Measurements from ENCODE around the gene CD99. TPM values are rescaled to one million over a fixed set of nuclear protein-coding genes. Genes with fewer than 3 reads are reported as not detected.

The CD99 gene
- total and polyA plus RNA-seq, 9 of the 15 experiments (the other 6 are each of a cell fraction or from before 2014, with no cell fraction given) = 5.0 to 55.3 (median 34.5) TPM

DNA sequence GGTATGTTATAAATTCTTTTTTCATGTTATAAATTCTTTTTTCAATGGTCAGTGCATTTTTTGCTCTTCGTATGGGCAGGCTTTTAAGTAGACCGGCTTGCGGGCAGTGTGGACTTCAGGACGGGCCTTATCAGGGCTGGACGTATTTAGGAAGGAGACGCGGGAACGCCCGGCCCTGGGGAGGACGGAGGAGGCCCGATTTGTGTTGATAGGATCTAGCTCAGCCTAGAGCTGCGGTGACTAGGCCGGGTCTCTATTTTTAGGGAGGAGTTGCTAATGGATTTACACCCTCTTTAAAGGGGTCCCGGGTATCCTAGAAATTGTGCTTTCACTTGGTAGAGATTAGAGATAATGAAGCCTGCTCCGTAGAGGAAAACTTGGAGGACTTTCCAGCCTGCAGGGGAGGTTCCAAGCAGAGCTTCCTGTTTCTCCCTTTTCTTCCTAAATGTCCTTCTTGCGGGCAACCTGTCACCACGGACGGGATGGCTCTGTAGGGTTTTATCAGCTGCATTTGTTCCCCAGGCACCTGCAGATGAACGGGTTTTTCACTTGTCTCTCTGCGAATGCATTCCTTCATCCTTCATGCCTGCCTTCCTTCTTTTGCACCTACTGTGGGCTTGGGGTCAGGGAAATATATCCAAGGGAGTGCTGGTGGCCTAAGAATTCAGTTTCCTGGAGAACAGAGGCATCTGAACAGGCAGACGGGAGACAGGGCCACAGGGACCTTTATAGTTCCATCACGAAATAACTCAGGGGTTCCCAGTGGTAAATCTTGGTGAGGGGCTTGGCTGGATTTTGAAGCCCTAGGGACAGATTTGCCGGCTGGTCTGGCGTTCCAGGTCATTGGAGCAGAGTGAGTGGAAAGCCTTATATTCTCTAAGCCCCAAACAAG lies 1.4 kb downstream of the CD99 start:
- Histone ChIP-seq H3K27ac (ENCODE audit: extremely low read depth, low read depth, low read length) (no peak overlapping the region; the same call in 2 of the 3 replicates), H3K36me3 (ENCODE audit: control insufficient read depth, insufficient read depth, low read length) (no peaks in the 10 kb centered on the region), H3K9ac (ENCODE audit: insufficient read depth in 1 of 2, low read depth in 2 of 2, low read length in 2 of 2) (peak overlapping the region; percentile 48 to 87; a peak in 3 of 4 replicates), H3K4me2 (ENCODE audit: insufficient read depth, low read length) (peak overlapping the region; percentile 50), H3K9me3 (replicated peaks; ENCODE audit: control insufficient read depth, insufficient read depth, low read depth, low read length) (no peaks in the 10 kb centered on the region), H3K79me2 (ENCODE audit: control insufficient read depth, insufficient read depth, low read length) (no peaks in the 10 kb centered on the region; the same call in 1 of the 3 replicates), H4K20me1 (replicated peaks; ENCODE audit: control insufficient read depth, insufficient read depth, low read length) (no peaks in the 10 kb centered on the region), H3K4me1 (replicated peaks in 1 of 2; ENCODE audit: control insufficient read depth in 2 of 2, insufficient read depth in 2 of 2, low read length in 2 of 2) (peaks cover 8 to 28% of the 10 kb centered on the region in 2 experiments; a peak in 4 of 5 replicates), H3K9me1 (ENCODE audit: control insufficient read depth, insufficient read depth, low read length) (no peaks in the 10 kb centered on the region), H3K27me3 (ENCODE audit: control insufficient read depth in 2 of 2, insufficient read depth in 2 of 2, low read length in 2 of 2) (no peaks in the 10 kb centered on the region), H3K4me3 (peak overlapping the region; percentile 47), H2AFZ (ENCODE audit: low read depth, low read length) (peak overlapping the region; percentile 77; the same call in 1 of the 2 replicates)
- CTCF ChIA-PET (ENCODE audit: low intra/inter-chr PET ratio) = no interaction called here
- peak; percentile 51 to 76 (median 60) for DNase-seq (ENCODE audit: extremely low read depth in 1 of 4, low spot score in 3 of 4)
- peak; percentile 71 for ATAC-seq
- POLR2A ChIA-PET = no interaction called here
- no TSS peak for BruUV-seq (replicated peaks)
- intact Hi-C loops (cut with micrococcal nuclease) (no loop called here), in situ Hi-C loops (cut with MboI) (no loop called here)
- WGBS (ENCODE audit: insufficient coverage, low coverage, missing lambda C conversion rate) = 21% methylated on average over 16 of the region's 24 CpGs
- FAIRE-seq = peak; percentile 46
- TF ChIP-seq, protein P1, sequence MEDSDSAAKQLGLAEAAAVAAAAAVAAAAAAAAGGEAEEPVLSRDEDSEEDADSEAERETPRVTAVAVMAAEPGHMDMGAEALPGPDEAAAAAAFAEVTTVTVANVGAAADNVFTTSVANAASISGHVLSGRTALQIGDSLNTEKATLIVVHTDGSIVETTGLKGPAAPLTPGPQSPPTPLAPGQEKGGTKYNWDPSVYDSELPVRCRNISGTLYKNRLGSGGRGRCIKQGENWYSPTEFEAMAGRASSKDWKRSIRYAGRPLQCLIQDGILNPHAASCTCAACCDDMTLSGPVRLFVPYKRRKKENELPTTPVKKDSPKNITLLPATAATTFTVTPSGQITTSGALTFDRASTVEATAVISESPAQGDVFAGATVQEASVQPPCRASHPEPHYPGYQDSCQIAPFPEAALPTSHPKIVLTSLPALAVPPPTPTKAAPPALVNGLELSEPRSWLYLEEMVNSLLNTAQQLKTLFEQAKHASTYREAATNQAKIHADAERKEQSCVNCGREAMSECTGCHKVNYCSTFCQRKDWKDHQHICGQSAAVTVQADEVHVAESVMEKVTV (CRISPR knock-in tag; IDR thresholded peaks at IDR 0.05) = no peak
- TF ChIP-seq KDM1A (IDR thresholded peaks at IDR 0.05) (peak; percentile 73 to 78), POLR3A (IDR thresholded peaks at IDR 0.05; ENCODE audit: borderline replicate concordance, extremely low read depth, insufficient read depth, insufficient read length) (no peak), TARDBP (IDR thresholded peaks at IDR 0.05) (peak; percentile 90; the same call in 1 of the 2 replicates), ZNF354B (CRISPR knock-in tag; IDR thresholded peaks at IDR 0.05) (no peak), HMG20B (CRISPR knock-in tag; IDR thresholded peaks at IDR 0.05) (0 out of 2 replicates have a peak, but pooled peaks have one; percentile 37), HDAC1 (IDR thresholded peaks at IDR 0.05) (0 out of 4 replicates have a peak, but pooled peaks of 1 of the 2 experiments have one; percentile 32), TCF3 (CRISPR knock-in tag; IDR thresholded peaks at IDR 0.05) (peak; percentile 27; the same call in 1 of the 2 replicates)
- TF ChIP-seq, protein P2, sequence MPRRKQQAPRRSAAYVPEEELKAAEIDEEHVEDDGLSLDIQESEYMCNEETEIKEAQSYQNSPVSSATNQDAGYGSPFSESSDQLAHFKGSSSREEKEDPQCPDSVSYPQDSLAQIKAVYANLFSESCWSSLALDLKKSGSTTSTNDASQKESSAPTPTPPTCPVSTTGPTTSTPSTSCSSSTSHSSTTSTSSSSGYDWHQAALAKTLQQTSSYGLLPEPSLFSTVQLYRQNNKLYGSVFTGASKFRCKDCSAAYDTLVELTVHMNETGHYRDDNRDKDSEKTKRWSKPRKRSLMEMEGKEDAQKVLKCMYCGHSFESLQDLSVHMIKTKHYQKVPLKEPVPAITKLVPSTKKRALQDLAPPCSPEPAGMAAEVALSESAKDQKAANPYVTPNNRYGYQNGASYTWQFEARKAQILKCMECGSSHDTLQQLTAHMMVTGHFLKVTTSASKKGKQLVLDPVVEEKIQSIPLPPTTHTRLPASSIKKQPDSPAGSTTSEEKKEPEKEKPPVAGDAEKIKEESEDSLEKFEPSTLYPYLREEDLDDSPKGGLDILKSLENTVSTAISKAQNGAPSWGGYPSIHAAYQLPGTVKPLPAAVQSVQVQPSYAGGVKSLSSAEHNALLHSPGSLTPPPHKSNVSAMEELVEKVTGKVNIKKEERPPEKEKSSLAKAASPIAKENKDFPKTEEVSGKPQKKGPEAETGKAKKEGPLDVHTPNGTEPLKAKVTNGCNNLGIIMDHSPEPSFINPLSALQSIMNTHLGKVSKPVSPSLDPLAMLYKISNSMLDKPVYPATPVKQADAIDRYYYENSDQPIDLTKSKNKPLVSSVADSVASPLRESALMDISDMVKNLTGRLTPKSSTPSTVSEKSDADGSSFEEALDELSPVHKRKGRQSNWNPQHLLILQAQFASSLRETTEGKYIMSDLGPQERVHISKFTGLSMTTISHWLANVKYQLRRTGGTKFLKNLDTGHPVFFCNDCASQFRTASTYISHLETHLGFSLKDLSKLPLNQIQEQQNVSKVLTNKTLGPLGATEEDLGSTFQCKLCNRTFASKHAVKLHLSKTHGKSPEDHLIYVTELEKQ (CRISPR knock-in tag; IDR thresholded peaks at IDR 0.05) = no peak
- TF ChIP-seq, protein P3, sequence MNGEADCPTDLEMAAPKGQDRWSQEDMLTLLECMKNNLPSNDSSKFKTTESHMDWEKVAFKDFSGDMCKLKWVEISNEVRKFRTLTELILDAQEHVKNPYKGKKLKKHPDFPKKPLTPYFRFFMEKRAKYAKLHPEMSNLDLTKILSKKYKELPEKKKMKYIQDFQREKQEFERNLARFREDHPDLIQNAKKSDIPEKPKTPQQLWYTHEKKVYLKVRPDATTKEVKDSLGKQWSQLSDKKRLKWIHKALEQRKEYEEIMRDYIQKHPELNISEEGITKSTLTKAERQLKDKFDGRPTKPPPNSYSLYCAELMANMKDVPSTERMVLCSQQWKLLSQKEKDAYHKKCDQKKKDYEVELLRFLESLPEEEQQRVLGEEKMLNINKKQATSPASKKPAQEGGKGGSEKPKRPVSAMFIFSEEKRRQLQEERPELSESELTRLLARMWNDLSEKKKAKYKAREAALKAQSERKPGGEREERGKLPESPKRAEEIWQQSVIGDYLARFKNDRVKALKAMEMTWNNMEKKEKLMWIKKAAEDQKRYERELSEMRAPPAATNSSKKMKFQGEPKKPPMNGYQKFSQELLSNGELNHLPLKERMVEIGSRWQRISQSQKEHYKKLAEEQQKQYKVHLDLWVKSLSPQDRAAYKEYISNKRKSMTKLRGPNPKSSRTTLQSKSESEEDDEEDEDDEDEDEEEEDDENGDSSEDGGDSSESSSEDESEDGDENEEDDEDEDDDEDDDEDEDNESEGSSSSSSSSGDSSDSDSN (IDR thresholded peaks at IDR 0.05; ENCODE audit: borderline replicate concordance in 1 of 2, low read depth in 2 of 2, low read length in 2 of 2) = peak in 1 of 2 experiments; percentile 36; a peak in 1 of 4 replicates
- TF ChIP-seq, protein P4, sequence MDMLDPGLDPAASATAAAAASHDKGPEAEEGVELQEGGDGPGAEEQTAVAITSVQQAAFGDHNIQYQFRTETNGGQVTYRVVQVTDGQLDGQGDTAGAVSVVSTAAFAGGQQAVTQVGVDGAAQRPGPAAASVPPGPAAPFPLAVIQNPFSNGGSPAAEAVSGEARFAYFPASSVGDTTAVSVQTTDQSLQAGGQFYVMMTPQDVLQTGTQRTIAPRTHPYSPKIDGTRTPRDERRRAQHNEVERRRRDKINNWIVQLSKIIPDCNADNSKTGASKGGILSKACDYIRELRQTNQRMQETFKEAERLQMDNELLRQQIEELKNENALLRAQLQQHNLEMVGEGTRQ (CRISPR knock-in tag; IDR thresholded peaks at IDR 0.05) = no peak
